ENCODE results near the gene LSAMP.

- TF ChIP-seq POLR2AphosphoS5 (IDR thresholded peaks at IDR 0.05; ENCODE audit: low read depth, low read length) = no peak
- no peak for TF ChIP-seq CTCF (IDR thresholded peaks at IDR 0.05)
- TF ChIP-seq TCF7L2 (IDR thresholded peaks at IDR 0.05; ENCODE audit: low read depth, low read length) = no peak
- TF ChIP-seq SIN3A (IDR thresholded peaks at IDR 0.05; ENCODE audit: borderline replicate concordance, insufficient read depth, low read depth, low read length) = no peak
- TF ChIP-seq REST (IDR thresholded peaks at IDR 0.05; ENCODE audit: insufficient read depth in 1 of 2, low read depth in 2 of 2, low read length in 1 of 2) = no peak
Measured at GRCh38 chr3:116166121-116166520, 279.2 kb downstream of the LSAMP start.
